MG63 (cell line): Measurements from ENCODE around the gene ZNF354B. TPM values are rescaled to one million over a fixed set of nuclear protein-coding genes. Genes with fewer than 3 reads are reported as not detected.
A peak's percentile ranks its signal among the peaks of the same experiment; 100 is the strongest.
"Not testable (repeated sequence)": the region's sequence is repeated elsewhere in the genome, so short reads cannot be mapped to it uniquely, and the experiment has no call there.

Source experiments
- DNase-seq: peaks from one replicate; pipeline ENCODE4 v3.0.0-alpha.2; 2020
- H3K27me3 ChIP-seq: fragments of 250-450 bp; sonication (Bioruptor Pico); 2 replicates; pipeline ENCODE4 v1.5.1; 2020; ENCODE audit warnings: mild to moderate bottlenecking, moderate library complexity
- H3K36me3 ChIP-seq: fragments of 250-450 bp; sonication (Bioruptor Pico); 2 replicates; pipeline ENCODE4 v1.5.1; 2020; ENCODE audit warnings: mild to moderate bottlenecking, moderate library complexity
- H3K4me3 ChIP-seq: fragments of 250-450 bp; sonication (Bioruptor Pico); 2 replicates; pipeline ENCODE4 v1.5.1; 2020; ENCODE audit warnings: mild to moderate bottlenecking, moderate library complexity
- H3K9me3 ChIP-seq: fragments of 250-450 bp; sonication (Bioruptor Pico); 2 replicates; pipeline ENCODE4 v1.5.1; 2020; ENCODE audit warnings: mild to moderate bottlenecking, moderate library complexity
- total RNA-seq: library from RNA; depleted of rRNA; stranded (reverse); fragments of >200 nt; shearing (Covaris generic); gene quantifications from 2 replicates; pipeline ENCODE4 v1.2.3, GENCODE V29; 2014; ENCODE audit warnings: low replicate concordance; rRNA removed

The ZNF354B gene
- total RNA-seq, 1 experiment from 2014 or later, result 15.8 TPM

GRCh38 chr5:178861627-178862026 is 1.9 kb downstream of the ZNF354B start:
- no peak for DNase-seq
- H3K9me3 ChIP-seq, result peaks cover 2% of the 10 kb centered on the region; the same call in 1 of the 2 replicates
- H3K27me3 ChIP-seq, result no peaks in the 10 kb centered on the region
- H3K36me3 ChIP-seq, result peaks cover 52% of the 10 kb centered on the region
- H3K4me3 ChIP-seq, result no peak overlapping the region

- Histone ChIP-seq H3K27me3 (no peaks in the 10 kb centered on the region), H3K4me3 (no peak overlapping the region), H3K9me3 (peaks cover 2% of the 10 kb centered on the region), H3K36me3 (peaks cover 90% of the 10 kb centered on the region)
- DNase-seq, result no peak
These were observed 7.2 kb downstream of the ZNF354B start for GRCh38 chr5:178866946-178867345.

DNA sequence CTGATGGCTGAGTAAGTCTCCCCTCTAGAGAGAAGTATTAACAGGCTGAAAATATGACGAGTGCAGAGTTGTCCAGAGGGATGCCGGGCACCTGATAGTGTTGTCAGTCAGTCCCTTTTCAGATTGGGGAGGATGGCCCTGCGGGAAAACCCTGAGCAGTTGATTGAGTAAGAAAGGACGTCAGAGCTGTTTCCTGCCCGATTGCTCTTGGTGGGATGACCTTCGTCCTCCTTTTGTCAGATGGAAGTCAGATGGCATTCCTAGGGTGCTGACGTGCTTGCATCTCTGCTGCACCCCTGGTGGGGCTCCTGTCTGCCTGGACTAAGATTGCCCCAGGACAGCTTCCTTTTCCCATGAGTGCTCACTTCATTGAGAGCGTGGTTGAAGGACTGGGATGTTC is 9.8 kb downstream of the ZNF354B start:
- no peak overlapping the region for H3K4me3 ChIP-seq
- peaks cover 20% of the 10 kb centered on the region for H3K9me3 ChIP-seq
- peaks cover 93% of the 10 kb centered on the region for H3K36me3 ChIP-seq
- no peaks in the 10 kb centered on the region for H3K27me3 ChIP-seq
- DNase-seq, result no peak

GRCh38 chr5:178870411-178870810 is 10.7 kb downstream of the ZNF354B start:
- no peak for DNase-seq
- Histone ChIP-seq H3K27me3 (no peaks in the 10 kb centered on the region), H3K9me3 (peaks cover 25% of the 10 kb centered on the region), H3K4me3 (no peak overlapping the region), H3K36me3 (peaks cover 93% of the 10 kb centered on the region)

- H3K4me3 ChIP-seq, result no peak overlapping the region
- no peaks in the 10 kb centered on the region for H3K27me3 ChIP-seq
- peaks cover 93% of the 10 kb centered on the region for H3K36me3 ChIP-seq
- H3K9me3 ChIP-seq, result peaks cover 38% of the 10 kb centered on the region
- DNase-seq, result no peak
These were observed 12.5 kb downstream of the ZNF354B start for GRCh38 chr5:178872302-178872701.

DNA sequence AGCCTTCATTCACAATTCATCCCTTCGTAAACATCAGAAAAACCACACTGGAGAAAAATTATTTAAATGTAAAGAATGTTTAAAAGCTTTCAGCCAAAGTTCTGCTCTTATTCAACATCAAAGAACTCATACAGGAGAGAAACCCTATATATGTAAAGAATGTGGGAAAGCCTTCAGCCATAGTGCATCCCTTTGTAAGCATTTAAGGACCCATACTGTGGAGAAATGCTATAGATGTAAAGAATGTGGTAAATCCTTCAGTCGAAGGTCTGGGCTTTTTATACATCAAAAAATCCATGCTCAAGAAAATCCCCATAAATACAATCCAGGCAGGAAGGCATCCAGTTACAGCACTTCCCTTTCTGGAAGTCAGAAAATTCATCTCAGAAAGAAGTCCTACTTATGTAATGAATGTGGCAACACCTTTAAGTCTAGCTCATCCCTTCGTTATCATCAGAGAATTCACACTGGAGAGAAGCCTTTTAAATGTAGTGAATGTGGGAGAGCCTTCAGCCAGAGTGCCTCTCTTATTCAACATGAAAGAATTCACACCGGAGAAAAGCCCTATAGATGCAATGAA is 23.5 kb downstream of the ZNF354B start:
- H3K36me3 ChIP-seq, result peaks cover 97% of the 10 kb centered on the region
- not testable (repeated sequence) for H3K27me3 ChIP-seq, H3K4me3 ChIP-seq, DNase-seq
- peaks cover 94% of the 10 kb centered on the region for H3K9me3 ChIP-seq

DNA sequence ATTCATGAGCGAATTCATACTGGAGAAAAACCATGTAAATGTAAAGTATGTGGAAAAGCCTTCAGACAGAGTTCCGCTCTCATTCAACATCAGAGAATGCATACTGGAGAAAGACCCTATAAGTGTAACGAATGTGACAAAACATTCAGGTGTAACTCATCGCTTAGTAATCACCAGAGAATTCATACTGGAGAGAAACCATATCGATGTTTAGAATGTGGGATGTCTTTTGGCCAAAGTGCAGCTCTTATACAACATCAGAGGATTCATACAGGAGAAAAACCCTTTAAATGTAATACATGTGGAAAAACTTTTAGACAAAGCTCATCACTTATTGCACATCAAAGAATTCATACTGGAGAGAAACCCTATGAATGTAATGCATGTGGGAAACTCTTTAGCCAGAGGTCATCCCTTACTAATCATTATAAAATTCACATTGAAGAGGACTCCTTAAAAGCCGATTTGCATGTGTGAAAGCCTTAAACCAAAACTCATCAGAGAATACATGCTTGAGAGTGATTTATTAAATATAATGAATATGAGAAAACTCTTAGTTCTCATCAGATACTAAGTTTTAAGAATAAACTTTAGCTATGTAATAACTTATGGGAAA is 24.2 kb downstream of the ZNF354B start:
- peaks cover 94% of the 10 kb centered on the region for H3K9me3 ChIP-seq
- no peaks in the 10 kb centered on the region for H3K27me3 ChIP-seq
- H3K36me3 ChIP-seq, result peaks cover 97% of the 10 kb centered on the region
- H3K4me3 ChIP-seq, result no peak overlapping the region
- DNase-seq, result no peak

DNA sequence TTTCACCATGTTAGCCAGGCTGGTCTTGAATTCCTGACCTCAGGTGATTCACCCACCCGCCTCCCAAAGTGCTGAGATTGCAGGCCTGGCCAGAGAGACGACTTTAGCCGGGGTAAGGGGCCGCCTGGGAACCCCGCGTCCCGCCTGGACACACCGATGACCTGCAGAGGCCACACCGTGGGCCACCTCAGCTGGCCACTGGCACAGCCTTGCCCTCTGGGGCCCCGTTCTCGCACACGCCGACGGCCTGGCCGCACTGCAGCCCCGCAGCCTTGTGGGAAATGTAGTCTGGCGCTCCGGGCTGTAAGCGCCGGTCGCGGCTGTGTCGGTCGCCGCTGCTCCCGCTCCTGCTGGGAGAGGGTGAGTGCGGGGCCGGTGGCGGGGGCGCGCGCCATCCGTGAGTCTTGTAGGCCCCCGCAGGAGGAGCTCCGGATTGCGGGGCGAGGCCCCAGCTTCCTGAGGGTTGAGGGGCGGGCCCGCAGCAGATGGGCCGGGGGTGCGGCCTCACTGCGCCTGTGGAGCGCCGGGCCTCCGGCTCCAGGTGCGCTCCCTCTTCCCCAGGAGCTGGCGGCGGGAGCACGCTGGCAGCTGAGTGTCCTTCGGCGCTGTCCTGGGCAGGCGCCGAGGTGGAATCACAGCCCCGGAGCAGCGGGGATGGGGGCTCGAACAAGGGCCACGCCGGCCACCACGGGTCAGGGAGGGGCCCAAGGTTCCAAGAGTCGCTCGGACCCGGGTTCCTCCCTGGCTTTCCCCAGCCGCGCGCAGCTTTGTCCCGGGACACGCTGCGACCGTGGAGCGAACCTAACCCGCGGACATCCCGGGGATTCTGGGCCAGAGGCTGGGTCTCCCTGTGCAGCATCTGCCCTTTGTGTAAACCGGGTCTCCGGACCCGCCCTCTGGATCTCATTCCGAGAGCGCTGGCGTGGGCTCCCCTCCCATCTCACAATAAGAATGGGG is 36.1 kb downstream of the ZNF354B start, which contains the start of gene ZFP2:
TSS of gene ZFP2 (plus strand) at position 299 of the 957 bp plus-strand sequence. CDS start 35,401 bp downstream, outside the sequence.
- Histone ChIP-seq H3K9me3 (peaks cover 12% of the 10 kb centered on the region), H3K4me3 (peak within 1 kb of the TSS; percentile 77), H3K36me3 (no peaks in the 10 kb centered on the region), H3K27me3 (no peaks in the 10 kb centered on the region)
- DNase-seq, result peak; percentile 77

- no peak for DNase-seq
- peaks cover 34% of the 10 kb centered on the region for H3K9me3 ChIP-seq
- H3K36me3 ChIP-seq, result no peaks in the 10 kb centered on the region
These were observed 39.5 kb downstream of the ZNF354B start for GRCh38 chr5:178899289-178899688.

DNA sequence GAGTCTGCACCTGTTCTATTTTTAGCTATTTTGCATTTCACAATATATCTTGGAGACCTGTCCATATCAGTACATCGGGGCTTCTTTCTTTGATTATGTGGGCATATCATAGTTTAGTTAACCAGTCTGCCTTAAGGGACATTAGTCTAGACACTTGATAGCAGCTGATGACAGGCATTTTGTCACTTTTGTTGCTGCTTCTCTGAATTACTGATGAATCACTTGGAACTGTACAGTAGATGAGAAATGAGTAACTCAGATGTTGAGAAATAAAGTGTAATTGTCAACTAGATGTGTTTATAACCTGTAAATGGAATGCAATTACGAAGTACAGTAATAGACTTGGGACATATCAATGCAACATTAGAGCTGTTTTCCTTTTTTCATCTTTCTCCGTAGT is 43.1 kb downstream of the ZNF354B start:
- DNase-seq, result no peak
- H3K36me3 ChIP-seq, result no peaks in the 10 kb centered on the region
- H3K4me3 ChIP-seq, result no peak overlapping the region
- H3K27me3 ChIP-seq, result no peaks in the 10 kb centered on the region
- H3K9me3 ChIP-seq, result peaks cover 36% of the 10 kb centered on the region

More at GRCh38 chr5:178899289-178899688, 39.5 kb downstream of the ZNF354B start:
- H3K4me3 ChIP-seq, result no peak overlapping the region
- no peaks in the 10 kb centered on the region for H3K27me3 ChIP-seq

DNA sequence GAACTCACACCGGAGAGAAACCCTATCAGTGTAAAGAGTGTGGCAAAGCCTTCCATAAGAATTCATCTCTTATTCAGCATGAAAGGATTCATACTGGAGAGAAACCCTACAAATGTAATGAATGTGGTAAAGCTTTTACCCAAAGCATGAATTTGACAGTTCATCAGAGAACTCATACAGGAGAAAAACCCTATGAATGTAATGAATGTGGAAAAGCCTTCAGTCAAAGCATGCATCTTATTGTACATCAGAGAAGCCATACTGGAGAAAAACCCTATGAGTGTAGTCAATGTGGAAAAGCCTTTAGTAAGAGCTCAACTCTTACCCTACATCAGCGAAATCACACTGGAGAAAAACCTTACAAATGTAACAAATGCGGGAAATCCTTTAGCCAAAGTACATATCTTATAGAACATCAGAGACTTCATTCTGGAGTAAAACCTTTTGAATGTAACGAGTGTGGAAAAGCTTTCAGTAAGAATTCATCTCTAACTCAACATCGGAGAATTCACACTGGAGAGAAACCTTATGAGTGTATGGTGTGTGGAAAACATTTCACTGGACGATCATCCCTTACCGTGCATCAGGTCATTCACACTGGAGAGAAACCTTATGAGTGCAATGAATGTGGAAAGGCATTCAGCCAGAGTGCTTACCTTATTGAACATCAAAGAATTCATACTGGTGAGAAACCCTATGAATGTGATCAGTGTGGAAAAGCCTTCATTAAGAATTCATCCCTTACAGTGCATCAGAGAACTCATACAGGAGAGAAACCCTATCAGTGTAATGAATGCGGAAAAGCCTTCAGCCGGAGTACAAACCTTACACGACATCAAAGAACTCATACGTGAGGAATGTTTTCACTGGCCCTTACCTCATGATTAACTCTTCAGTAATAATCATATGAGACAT is 72.3 kb downstream of the ZNF354B start:
- H3K9me3 ChIP-seq, result peaks cover 89% of the 10 kb centered on the region

More for the DNA sequence above, 72.3 kb downstream of the ZNF354B start:
- no peak for DNase-seq
- Histone ChIP-seq H3K27me3 (no peaks in the 10 kb centered on the region), H3K36me3 (no peaks in the 10 kb centered on the region), H3K4me3 (no peak overlapping the region)

Other genes with a start within 250 kb of the ZNF354B start
- 10.0 and 34.1 TPM in 2 replicates for gene CLK4, start 232.9 kb upstream of the ZNF354B start, total RNA-seq
- gene ZNF354A, start 129.3 kb upstream of the ZNF354B start, total RNA-seq, result 9.3 TPM in 2 replicates
- gene ZFP2, start 36.0 kb downstream of the ZNF354B start, total RNA-seq, result 0.03 and 24.9 TPM in 2 replicates
- gene ZNF454, start 81.2 kb downstream of the ZNF354B start, total RNA-seq, result not detected in 2 replicates
- not detected in 2 replicates for gene GRM6, start 135.4 kb downstream of the ZNF354B start, total RNA-seq
- 4.6 and 5.5 TPM in 2 replicates for gene ZNF879, start 163.9 kb downstream of the ZNF354B start, total RNA-seq
- gene ZNF354C, start 200.4 kb downstream of the ZNF354B start, total RNA-seq, result 1.7 and 2.6 TPM in 2 replicates